H1 (cell line): ENCODE data around the gene ZFYVE27. TPM values are rescaled to one million over a fixed set of nuclear protein-coding genes. Genes with fewer than 3 reads are reported as not detected.

Experiments used
- CTCF ChIA-PET: fragments of 300-600 bp; sonication (Branson Sonifier 250); formaldehyde crosslinking; loops from one replicate; lab custom pipeline; 2021; ENCODE audit not compliant: partially characterized antibody; lab: Charles Lee
- POLR2A ChIA-PET: fragments of 300-600 bp; sonication (Branson Sonifier 250); formaldehyde crosslinking; loops from one replicate; lab custom pipeline; 2021; ENCODE audit warnings: inconsistent platforms; ENCODE audit not compliant: partially characterized antibody; lab: Charles Lee
- DNase-seq, 2 experiments: peaks; one replicate each; pipeline versions ENCODE4 v3.0.0 to v3.0.0-alpha.2; 2010 to 2022; ENCODE audit warnings: low spot score in 2 of 2, low read depth in 1 of 2, mixed read lengths in 1 of 2
- FAIRE-seq: peaks from 2 replicates; lab custom pipeline; 2011; peaks lifted over from hg19 to GRCh38; lab: Jason Lieb, UNC
- H2AFZ ChIP-seq: 2 replicates; pipeline ENCODE4 v1.8.1; 2012; ENCODE audit warnings: low read length, inconsistent platforms
- H2AK5ac ChIP-seq: 2 replicates; pipeline ENCODE4 v1.6.1; 2013; ENCODE audit warnings: low read depth, low read length
- H2BK120ac ChIP-seq: replicated peaks from 2 replicates; pipeline ENCODE3; 2013; ENCODE audit warnings: low read depth, low read length, inconsistent platforms
- H2BK12ac ChIP-seq: 2 replicates; pipeline ENCODE4 v1.6.1; 2013; ENCODE audit warnings: low read depth, low read length
- H2BK15ac ChIP-seq: 2 replicates; pipeline ENCODE4 v1.6.1; 2013; ENCODE audit warnings: low read length
- H2BK20ac ChIP-seq: 2 replicates; pipeline ENCODE4 v1.6.1; 2013; ENCODE audit warnings: low read length
- H2BK5ac ChIP-seq: 2 replicates; pipeline ENCODE4 v1.6.1; 2013; ENCODE audit warnings: low read depth, low read length
- H3K14ac ChIP-seq: 2 replicates; pipeline ENCODE4 v1.6.1; 2013; ENCODE audit warnings: inconsistent platforms; ENCODE audit not compliant: insufficient read length
- H3K18ac ChIP-seq: 2 replicates; pipeline ENCODE4 v1.6.1; 2013; ENCODE audit warnings: low read length; ENCODE audit errors: extremely low read depth
- H3K23ac ChIP-seq: 2 replicates; pipeline ENCODE4 v1.6.1; 2013; ENCODE audit warnings: inconsistent platforms; ENCODE audit not compliant: insufficient read length
- H3K23me2 ChIP-seq: 2 replicates; pipeline ENCODE4 v1.6.1; 2013; ENCODE audit warnings: low read depth, low read length
- H3K27ac ChIP-seq: 2 replicates; pipeline ENCODE4 v1.6.1; 2011; ENCODE audit warnings: low read depth, low read length, inconsistent platforms
- H3K27me3 ChIP-seq, 4 experiments: replicated peaks in 1 of 4; 1 replicate in 1 of 4; 2 replicates in 3 of 4; pipeline versions ENCODE4 v1.6.1 to v1.8.1; 2011 to 2013; ENCODE audit warnings: low read length in 3 of 4, mild to moderate bottlenecking in 3 of 4, inconsistent platforms in 2 of 4, mixed read lengths in 2 of 4, moderate library complexity in 1 of 4; ENCODE audit not compliant: control insufficient read depth in 3 of 4, insufficient read depth in 3 of 4; ENCODE audit errors: extremely low read depth in 1 of 4
- H3K36me3 ChIP-seq, 4 experiments: 2 replicates each; pipeline versions ENCODE4 v1.6.1 to v1.8.1; 2011 to 2013; ENCODE audit warnings: mild to moderate bottlenecking in 4 of 4, low read length in 3 of 4, moderate library complexity in 2 of 4, control low read depth in 1 of 4, inconsistent platforms in 1 of 4; ENCODE audit not compliant: insufficient read depth in 4 of 4, control insufficient read depth in 2 of 4
- H3K4ac ChIP-seq: replicated peaks from 2 replicates; pipeline ENCODE3; 2013; ENCODE audit warnings: low read length, low read depth, mixed read lengths, inconsistent platforms; ENCODE audit not compliant: insufficient read length
- H3K4me1 ChIP-seq, 4 experiments: replicated peaks in 1 of 4; 1 replicate in 1 of 4; 2 replicates in 3 of 4; pipeline versions ENCODE4 v1.6.1 to v1.8.1; 2011 to 2013; ENCODE audit warnings: low read length in 3 of 4, inconsistent platforms in 2 of 4, mixed read lengths in 1 of 4; ENCODE audit not compliant: insufficient read depth in 4 of 4, control insufficient read depth in 3 of 4
- H3K4me2 ChIP-seq, 2 experiments: 2 replicates each; pipeline versions ENCODE4 v1.6.1 to v1.8.1; 2011 to 2013; ENCODE audit warnings: low read depth in 2 of 2, low read length in 2 of 2, control low read depth in 1 of 2, inconsistent platforms in 1 of 2, mild to moderate bottlenecking in 1 of 2; ENCODE audit not compliant: insufficient read depth in 1 of 2
- H3K4me3 ChIP-seq, 4 experiments: fragments of 200-600, 300-600 bp in 1 of 4; sonication (generic), shearing (Covaris generic), sonication (Bioruptor Twin) in 1 of 4; 2 replicates each; pipeline versions ENCODE4 v1.5.1 to v1.8.1; 2011 to 2016; ENCODE audit warnings: low read length in 4 of 4, low read depth in 3 of 4, control low read depth in 2 of 4, inconsistent platforms in 2 of 4, mild to moderate bottlenecking in 2 of 4, mixed read lengths in 1 of 4, moderate library complexity in 1 of 4; ENCODE audit not compliant: insufficient read depth in 2 of 4; ENCODE audit errors: extremely low read depth in 1 of 4
- H3K56ac ChIP-seq: replicated peaks from 2 replicates; pipeline ENCODE3; 2013; ENCODE audit warnings: low read depth, mild to moderate bottlenecking, mixed read lengths, low read length, inconsistent platforms; ENCODE audit not compliant: insufficient read length
- H3K79me1 ChIP-seq: 2 replicates; pipeline ENCODE4 v1.6.1; 2013; ENCODE audit warnings: low read depth, low read length, control low read depth
- H3K79me2 ChIP-seq, 2 experiments: 2 replicates each; pipeline versions ENCODE4 v1.6.1 to v1.8.1; 2012 to 2013; ENCODE audit warnings: low read length in 2 of 2, mild to moderate bottlenecking in 2 of 2, inconsistent platforms in 1 of 2; ENCODE audit not compliant: insufficient read depth in 2 of 2, control insufficient read depth in 1 of 2
- H3K9ac ChIP-seq, 4 experiments: replicated peaks in 1 of 4; 1 replicate in 1 of 4; 2 replicates in 3 of 4; pipeline versions ENCODE4 v1.6.1 to v1.8.1; 2011 to 2013; ENCODE audit warnings: low read depth in 3 of 4, low read length in 3 of 4, control low read depth in 2 of 4, mild to moderate bottlenecking in 2 of 4, moderate library complexity in 2 of 4, inconsistent platforms in 1 of 4; ENCODE audit errors: extremely low read depth in 1 of 4
- H3K9me3 ChIP-seq, 2 experiments: 2 replicates each; pipeline versions ENCODE4 v1.6.1 to v1.8.1; 2012 to 2013; ENCODE audit warnings: mild to moderate bottlenecking in 2 of 2, moderate library complexity in 2 of 2, control low read depth in 1 of 2, inconsistent platforms in 1 of 2, low read depth in 1 of 2, low read length in 1 of 2, mixed read lengths in 1 of 2; ENCODE audit not compliant: insufficient read depth in 2 of 2
- H4K20me1 ChIP-seq, 2 experiments: replicated peaks in 1 of 2; 2 replicates each; pipeline versions ENCODE3 to v1.8.1; 2011 to 2013; ENCODE audit warnings: inconsistent platforms in 2 of 2, low read length in 2 of 2, mild to moderate bottlenecking in 1 of 2; ENCODE audit not compliant: insufficient read depth in 2 of 2, control insufficient read depth in 1 of 2
- H4K5ac ChIP-seq: 2 replicates; pipeline ENCODE4 v1.6.1; 2013; ENCODE audit warnings: low read length, low read depth, mixed read lengths, inconsistent platforms; ENCODE audit not compliant: insufficient read length
- H4K8ac ChIP-seq: 2 replicates; pipeline ENCODE4 v1.8.0; 2013; ENCODE audit warnings: mild to moderate bottlenecking, moderate library complexity, low read length, inconsistent platforms; ENCODE audit not compliant: insufficient read depth; ENCODE audit errors: extremely low read depth
- H4K91ac ChIP-seq: replicated peaks from 2 replicates; pipeline ENCODE3; 2013; ENCODE audit warnings: low read length, mixed read lengths, inconsistent platforms; ENCODE audit not compliant: insufficient read length
- ASH2L ChIP-seq: fragments of 200-600, 300-600 bp; sonication (generic); IDR thresholded peaks from one replicate; pipeline ENCODE4 v1.7.1; 2017; ENCODE audit warnings: low read length
- CBX8 ChIP-seq: fragments of 300-800, 300-1000 bp; sonication (generic); IDR thresholded peaks from 2 replicates; pipeline ENCODE4 v1.7.1; 2016; ENCODE audit warnings: low read depth, low read length, borderline replicate concordance
- CTBP2 ChIP-seq: IDR thresholded peaks from 2 replicates; pipeline ENCODE4 v1.7.0; 2011; ENCODE audit warnings: borderline replicate concordance, mild to moderate bottlenecking, moderate library complexity, mixed read lengths, low read length; ENCODE audit not compliant: insufficient read depth, insufficient read length
- KDM1A ChIP-seq: fragments of 200-600, 300-600 bp; sonication (generic); IDR thresholded peaks from 2 replicates; pipeline ENCODE4 v1.7.1; 2016; ENCODE audit warnings: mild to moderate bottlenecking, low read length, borderline replicate concordance
- NRF1 ChIP-seq: IDR thresholded peaks from 2 replicates; pipeline ENCODE4 v1.6.1; 2011; ENCODE audit warnings: mild to moderate bottlenecking, low read depth, low read length, improper control_type of control experiment
- WGBS, 2 experiments: shearing (Covaris generic) in 1 of 2; methylation state at CpG; one replicate each; pipeline versions ENCODE4 v1.1.6 to v1.1.7; 2013 to 2015; ENCODE audit warnings: low lambda C conversion rate in 2 of 2, mixed read lengths in 2 of 2, inconsistent platforms in 1 of 2, low coverage in 1 of 2, missing lambda C conversion rate in 1 of 2; ENCODE audit not compliant: insufficient replicate concordance in 2 of 2, insufficient coverage in 1 of 2, insufficient read length in 1 of 2; ENCODE audit errors: extremely low coverage in 1 of 2, missing lambda C conversion rate in 1 of 2; 5-methylcytosine and 5-hydroxymethylcytosine counted together
- long read RNA-seq, 2 experiments: library from RNA in 1 of 2; library from capped mRNA in 1 of 2; stranded (forward); transcript quantifications; one replicate each; pipeline ENCODE4 v2.0.0, GENCODE V29; 2021; ENCODE audit warnings: inconsistent platforms in 1 of 2
- polyA minus RNA-seq, 3 experiments: library from RNA; depleted of rRNA, polyadenylated mRNA; stranded (reverse); fragments of >200 nt; gene quantifications; 1 replicate in 2 of 3; 2 replicates in 1 of 3; pipeline ENCODE4 v1.2.3, GENCODE V29; 2011
- polyA plus RNA-seq, 7 experiments: library from polyadenylated mRNA; depleted of rRNA in 3 of 7; stranded (reverse) in 5 of 7; unstranded in 2 of 7; fragments of >200 nt in 5 of 7; fragments of 200-250 nt in 2 of 7; gene quantifications; 1 replicate in 5 of 7; 2 replicates in 1 of 7; 4 replicates in 1 of 7; pipeline versions ENCODE4 v1.2.1 to v1.2.3, GENCODE V29; 2011 to 2013; ENCODE audit warnings: missing spikeins in 2 of 7, mixed read lengths in 2 of 7
- total RNA-seq: library from RNA; stranded (reverse); fragmentation: NEBNext Ultra II Directional; extraction: Animal tissue kit (Norgen Biotek cat#: 25700); gene quantifications from 2 replicates; pipeline ENCODE4 v1.2.1, GENCODE V29; 2021

ZFYVE27 gene, protein sequence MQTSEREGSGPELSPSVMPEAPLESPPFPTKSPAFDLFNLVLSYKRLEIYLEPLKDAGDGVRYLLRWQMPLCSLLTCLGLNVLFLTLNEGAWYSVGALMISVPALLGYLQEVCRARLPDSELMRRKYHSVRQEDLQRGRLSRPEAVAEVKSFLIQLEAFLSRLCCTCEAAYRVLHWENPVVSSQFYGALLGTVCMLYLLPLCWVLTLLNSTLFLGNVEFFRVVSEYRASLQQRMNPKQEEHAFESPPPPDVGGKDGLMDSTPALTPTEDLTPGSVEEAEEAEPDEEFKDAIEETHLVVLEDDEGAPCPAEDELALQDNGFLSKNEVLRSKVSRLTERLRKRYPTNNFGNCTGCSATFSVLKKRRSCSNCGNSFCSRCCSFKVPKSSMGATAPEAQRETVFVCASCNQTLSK
- 19.8 and 22.7 TPM in 2 replicates for total RNA-seq
- 16.6 and 20.9 TPM in 2 replicates for polyA plus RNA-seq (2011; rRNA removed)
- polyA plus RNA-seq (2011; cell fraction: cytosol; rRNA removed), result 25.1 TPM
- polyA plus RNA-seq (2011; cell fraction: nucleus; rRNA removed), result 71.3 TPM
- polyA plus RNA-seq (2012, experiment 1 of 2), result 16.9 to 25.8 TPM (median 22.2 TPM) in 4 replicates
- polyA plus RNA-seq (2012, experiment 2 of 2), result 14.8 TPM
- polyA plus RNA-seq (2013, experiment 1 of 2), result 18.9 TPM
- 17.1 TPM for polyA plus RNA-seq (2013, experiment 2 of 2)
- 18.7 and 19.5 TPM in 2 replicates for polyA minus RNA-seq (2011; rRNA and poly(A)+ RNA removed)
- polyA minus RNA-seq (2011; cell fraction: cytosol; rRNA and poly(A)+ RNA removed), result 11.0 TPM
- polyA minus RNA-seq (2011; cell fraction: nucleus; rRNA and poly(A)+ RNA removed), result 36.0 TPM
- long read RNA-seq, experiment 1, partial matches to known transcripts, result 8 of 11 reads
- long read RNA-seq, experiment 1, other reads (novel, unspliced or antisense), result 3 of 11 reads
- long read RNA-seq, experiment 2, partial matches to known transcripts, result 1 of 11 reads
- long read RNA-seq, experiment 2, other reads (novel, unspliced or antisense), result 9 of 11 reads

GRCh38 chr10:97736902-97737769, at the start of gene ZFYVE27:
Gene ZFYVE27, plus strand, starts transcription at chr10:97737128. Its CDS starts 1,350 bp downstream, at chr10:97738478.
- Histone ChIP-seq H4K5ac (peak within 1 kb of the TSS; percentile 27), H4K91ac (peak within 1 kb of the TSS; percentile 44), H3K27me3 (peaks cover 12 to 21% (median 17%) of the 10 kb centered on the region in 4 experiments), H3K18ac (peak within 1 kb of the TSS; percentile 89), H3K23me2 (peaks cover 12% of the 10 kb centered on the region), H3K14ac (no peak within 1 kb of the TSS), H3K4me1 (peaks cover 0 to 6% (median 3%) of the 10 kb centered on the region in 4 experiments; a peak in 5 of 7 replicates), H3K79me1 (peaks cover 10% of the 10 kb centered on the region), H3K56ac (no peak within 1 kb of the TSS), H3K4ac (peak within 1 kb of the TSS; percentile 86), H2BK20ac (peak within 1 kb of the TSS; percentile 72; the same call in 1 of the 2 replicates), H2AK5ac (peak within 1 kb of the TSS; percentile 93), H3K9ac (peak within 1 kb of the TSS; percentile 68 to 84 (median 80)), H3K9me3 (peaks cover 6 to 7% of the 10 kb centered on the region in 2 experiments), H2AFZ (peak within 1 kb of the TSS; percentile 88), H3K36me3 (peaks cover 5 to 20% (median 11%) of the 10 kb centered on the region in 4 experiments; a peak in 6 of 8 replicates), H2BK15ac (peak within 1 kb of the TSS; percentile 98; the same call in 1 of the 2 replicates), H2BK5ac (peak within 1 kb of the TSS; percentile 75), H2BK120ac (no peak within 1 kb of the TSS), H3K23ac (no peak within 1 kb of the TSS), H3K4me2 (peak within 1 kb of the TSS; percentile 94 to 98), H3K27ac (peak within 1 kb of the TSS; percentile 73; the same call in 1 of the 2 replicates), H4K8ac (peak within 1 kb of the TSS; percentile 97), H3K79me2 (peaks cover 4 to 29% of the 10 kb centered on the region in 2 experiments; a peak in 3 of 4 replicates), H3K4me3 (peak within 1 kb of the TSS; percentile 79 to 96 (median 89)), H4K20me1 (peaks cover 4 to 5% of the 10 kb centered on the region in 2 experiments), H2BK12ac (peak within 1 kb of the TSS; percentile 90)
- DNase-seq, result peak; percentile 97 to 99
- CTCF ChIA-PET, result interaction anchor here (0.6 to 15.1 kb wide), 14 partner anchors 11 to 183 kb away, joined by 3 to 773 read pairs (median 4); partner anchors contain the start of gene MARVELD1
- no peak for FAIRE-seq
- POLR2A ChIA-PET, result interaction anchor here (0.7 to 15.1 kb wide), 15 partner anchors 10 to 115 kb away, joined by 3 to 234 read pairs (median 4); partner anchors contain the start of genes AVPI1, MARVELD1 and SFRP5
- 2% methylated on average over 58 of the region's 72 CpGs; no CpG with 5 or more reads in 1 of the 2 experiments for WGBS, 2 experiments
- TF ChIP-seq NRF1, result peak; percentile 86
- TF ChIP-seq CBX8, result no peak
- no peak for TF ChIP-seq CTBP2
- TF ChIP-seq ASH2L, result peak; percentile 76
- 0 out of 2 replicates have a peak, but pooled peaks have one; percentile 55 for TF ChIP-seq KDM1A
